ENCODE results near the gene RAD21L1. TPM values are rescaled to one million over a fixed set of nuclear protein-coding genes. Genes with fewer than 3 reads are reported as not detected.

RAD21L1 gene
- total and polyA plus RNA-seq, 4 donors, result 0.02 to 0.23 TPM; not detected in 2

DNA sequence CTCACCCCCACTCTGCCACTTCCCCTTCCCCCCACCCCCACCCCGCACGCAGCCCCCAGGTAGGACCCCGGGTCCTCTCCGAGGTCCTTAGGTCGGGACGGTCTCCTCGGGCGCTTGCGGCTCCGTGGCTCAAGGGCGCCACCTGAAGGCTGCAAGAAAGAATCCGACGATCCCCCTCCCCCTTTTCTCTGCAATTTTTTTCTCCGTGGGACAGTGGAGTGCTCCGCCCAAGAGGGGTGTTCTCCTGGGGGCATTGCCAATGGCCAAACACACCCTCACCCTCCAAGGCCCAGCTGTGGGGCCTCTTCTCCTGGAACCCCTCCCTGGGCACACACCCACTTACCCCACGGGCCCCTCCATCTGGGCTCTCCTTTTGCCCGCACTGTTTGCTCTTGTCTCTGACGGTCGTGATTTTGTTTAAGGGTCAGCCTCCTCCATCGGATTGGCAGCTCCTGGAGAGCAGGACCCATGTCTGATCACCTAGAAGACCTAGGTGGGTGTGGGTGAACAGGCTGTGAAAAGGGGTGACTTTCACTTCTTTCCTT, 40.0 kb upstream of the RAD21L1 start:
- Histone ChIP-seq H3K9me3 (ENCODE audit: control insufficient read depth in 4 of 4, insufficient read depth in 3 of 4, low read length in 3 of 4) (peaks cover 0 to 5% (median 2%) of the 10 kb centered on the region in 4 donors), H3K27me3 (ENCODE audit: control insufficient read depth in 3 of 3, insufficient read depth in 3 of 3, low read length in 2 of 3) (peaks cover 0 to 26% (median 7%) of the 10 kb centered on the region in 3 donors), H3K9ac (ENCODE audit: insufficient read depth in 1 of 2, low read length in 2 of 2) (no peak overlapping the region), H3K4me1 (ENCODE audit: control insufficient read depth in 5 of 5, insufficient read depth in 5 of 5, low read length in 5 of 5) (peaks cover 0 to 40% (median 9%) of the 10 kb centered on the region in 5 donors), H3K27ac (ENCODE audit: low read depth in 1 of 2, low read length in 1 of 2) (no peak overlapping the region), H3K4me3 (no peak overlapping the region), H3K36me3 (ENCODE audit: control insufficient read depth in 4 of 4, insufficient read depth in 4 of 4, low read length in 4 of 4) (peaks cover 0 to 2% (median 1%) of the 10 kb centered on the region in 4 donors)
- 9 to 12% methylated on average over 20 of the region's 20 CpGs for WGBS, 2 donors
- TF ChIP-seq CTCF (IDR thresholded peaks at IDR 0.05; ENCODE audit: control extremely low read depth, extremely low read depth), result peak; percentile 22
- DNase-seq, result peak; percentile 51 to 73 (median 68)
- ATAC-seq (ENCODE audit: insufficient read depth, low FRiP score), result peak; percentile 74

GRCh38 chr20:1186367-1186991, 39.4 kb upstream of the RAD21L1 start:
- peaks cover 0 to 5% (median 2%) of the 10 kb centered on the region in 4 donors for H3K9me3 ChIP-seq (ENCODE audit: control insufficient read depth in 4 of 4, insufficient read depth in 3 of 4, low read length in 3 of 4)
- no peak for TF ChIP-seq CTCF (IDR thresholded peaks at IDR 0.05; ENCODE audit: control extremely low read depth, extremely low read depth)
- peaks cover 0 to 2% (median 0%) of the 10 kb centered on the region in 4 donors for H3K36me3 ChIP-seq (ENCODE audit: control insufficient read depth in 4 of 4, insufficient read depth in 4 of 4, low read length in 4 of 4)
- DNase-seq, result no peak
- H3K27ac ChIP-seq (ENCODE audit: low read depth in 1 of 2, low read length in 1 of 2), result peak overlapping the region in 1 of 2 donors; percentile 13
- peaks cover 0 to 26% (median 7%) of the 10 kb centered on the region in 3 donors for H3K27me3 ChIP-seq (ENCODE audit: control insufficient read depth in 3 of 3, insufficient read depth in 3 of 3, low read length in 2 of 3)
- H3K4me1 ChIP-seq (ENCODE audit: control insufficient read depth in 5 of 5, insufficient read depth in 5 of 5, low read length in 5 of 5), result peaks cover 0 to 46% (median 9%) of the 10 kb centered on the region in 5 donors
- ATAC-seq (ENCODE audit: insufficient read depth, low FRiP score), result no peak
- H3K4me3 ChIP-seq, result no peak overlapping the region
- WGBS, 2 donors, result 76 to 82% methylated on average over 13 of the region's 13 CpGs
- H3K9ac ChIP-seq (ENCODE audit: insufficient read depth in 1 of 2, low read length in 2 of 2), result no peak overlapping the region

DNA sequence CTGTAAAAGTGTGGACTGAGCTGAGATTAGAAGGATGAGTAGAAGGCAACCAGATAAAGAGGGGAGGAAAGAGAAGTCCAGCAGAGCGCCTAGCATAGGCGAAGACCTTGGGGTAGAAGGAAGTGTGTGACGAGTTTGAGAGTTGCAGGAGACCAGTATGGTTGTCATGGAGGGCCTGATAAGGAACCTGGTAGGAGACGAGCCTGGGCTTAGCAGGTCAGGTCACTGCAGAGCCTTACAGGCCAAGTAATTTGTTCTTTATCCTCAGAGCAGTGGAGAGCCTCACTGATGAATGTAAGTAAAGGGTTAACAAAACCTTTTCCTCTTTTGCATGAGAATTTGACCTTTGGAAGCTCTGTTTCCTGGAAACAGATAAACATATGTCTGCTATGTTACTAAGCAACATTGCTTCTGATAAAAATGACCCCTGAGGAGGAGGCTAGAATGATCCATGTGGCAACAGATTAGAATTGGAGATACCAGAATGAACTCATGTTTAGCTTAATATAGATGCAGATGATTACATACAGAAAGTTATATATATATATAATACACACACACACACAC, 38.2 kb upstream of the RAD21L1 start:
- H3K4me3 ChIP-seq, result no peak overlapping the region
- WGBS, 2 donors, result 52 to 62% methylated on average over 4 of the region's 4 CpGs
- TF ChIP-seq CTCF (IDR thresholded peaks at IDR 0.05; ENCODE audit: control extremely low read depth, extremely low read depth), result no peak
- H3K36me3 ChIP-seq (ENCODE audit: control insufficient read depth in 4 of 4, insufficient read depth in 4 of 4, low read length in 4 of 4), result peaks cover 0 to 2% (median 0%) of the 10 kb centered on the region in 4 donors
- H3K9me3 ChIP-seq (ENCODE audit: control insufficient read depth in 4 of 4, insufficient read depth in 3 of 4, low read length in 3 of 4), result peaks cover 0 to 5% (median 2%) of the 10 kb centered on the region in 4 donors
- H3K27ac ChIP-seq (ENCODE audit: low read depth in 1 of 2, low read length in 1 of 2), result no peak overlapping the region
- H3K4me1 ChIP-seq (ENCODE audit: control insufficient read depth in 5 of 5, insufficient read depth in 5 of 5, low read length in 5 of 5), result peaks cover 0 to 54% (median 11%) of the 10 kb centered on the region in 5 donors
- DNase-seq (peak in 2 of 3 donors; percentile 65 to 71), ATAC-seq (ENCODE audit: insufficient read depth, low FRiP score) (no peak)
- peak overlapping the region in 1 of 2 donors; percentile 44 for H3K9ac ChIP-seq (ENCODE audit: insufficient read depth in 1 of 2, low read length in 2 of 2)
- peaks cover 0 to 26% (median 7%) of the 10 kb centered on the region in 3 donors for H3K27me3 ChIP-seq (ENCODE audit: control insufficient read depth in 3 of 3, insufficient read depth in 3 of 3, low read length in 2 of 3)

Measured in lung (tissue), 12 donors.